Measurements from ENCODE around the gene CADPS2. TPM values are rescaled to one million over a fixed set of nuclear protein-coding genes. Genes with fewer than 3 reads are reported as not detected.

CADPS2 gene
- total and polyA plus RNA-seq, 3 experiments from 2014 or later: not detected

GRCh38 chr7:122869260-122869659, 17.0 kb downstream of the CADPS2 start:
- H3K36me3 Mint-ChIP-seq: no peaks in the 10 kb centered on the region
- CTCF ChIA-PET: no interaction called here

GRCh38 chr7:122867471-122867980, 18.7 kb downstream of the CADPS2 start:
- CTCF ChIA-PET: no interaction called here
- no peak overlapping the region for H3K4me3 Mint-ChIP-seq

More at GRCh38 chr7:122869260-122869659, 17.0 kb downstream of the CADPS2 start:
- H3K4me3 ChIP-seq (ENCODE audit: low read length): no peak overlapping the region
- Mint-ChIP-seq H3K4me3 (no peak overlapping the region), H3K4me1 (no peaks in the 10 kb centered on the region), H3K27ac (no peak overlapping the region), H3K9me3 (peaks cover 16 to 59% (median 28%) of the 10 kb centered on the region in 5 donors), H3K27me3 (peaks cover 0 to 1% of the 10 kb centered on the region in 2 donors)
- H3K4me1 ChIP-seq (ENCODE audit: insufficient read depth, low read length): no peaks in the 10 kb centered on the region
- no peaks in the 10 kb centered on the region for H3K27me3 ChIP-seq (ENCODE audit: insufficient read depth, low read length, poor library complexity, severe bottlenecking)
- no peak for DNase-seq
- H3K36me3 ChIP-seq (ENCODE audit: insufficient read depth, low read length): no peaks in the 10 kb centered on the region
- H3K9me3 ChIP-seq (ENCODE audit: low read length): peaks cover 9% of the 10 kb centered on the region
- POLR2A ChIA-PET: no interaction called here
- no peak overlapping the region for H3K27ac ChIP-seq (ENCODE audit: low read depth, low read length)

GRCh38 chr7:122864838-122865237, 21.4 kb downstream of the CADPS2 start:
- no peak overlapping the region for H3K27ac Mint-ChIP-seq
- ChIA-PET CTCF (no interaction called here), POLR2A (no interaction called here)
- no peaks in the 10 kb centered on the region for H3K27me3 ChIP-seq (ENCODE audit: insufficient read depth, low read length, poor library complexity, severe bottlenecking)
- DNase-seq: no peak
- no peaks in the 10 kb centered on the region for H3K4me1 ChIP-seq (ENCODE audit: insufficient read depth, low read length)
- H3K36me3 ChIP-seq (ENCODE audit: insufficient read depth, low read length): no peaks in the 10 kb centered on the region
- no peak overlapping the region for H3K4me3 Mint-ChIP-seq
- no peak overlapping the region for H3K4me3 ChIP-seq (ENCODE audit: low read length)
- H3K27me3 Mint-ChIP-seq: peaks cover 0 to 1% of the 10 kb centered on the region in 2 donors
- H3K9me3 Mint-ChIP-seq: peaks cover 11 to 39% (median 19%) of the 10 kb centered on the region in 5 donors
- H3K9me3 ChIP-seq (ENCODE audit: low read length): peaks cover 9% of the 10 kb centered on the region
- H3K36me3 Mint-ChIP-seq: no peaks in the 10 kb centered on the region
- no peak overlapping the region for H3K27ac ChIP-seq (ENCODE audit: low read depth, low read length)
- no peaks in the 10 kb centered on the region for H3K4me1 Mint-ChIP-seq

More at GRCh38 chr7:122867471-122867980, 18.7 kb downstream of the CADPS2 start:
- no peak overlapping the region for H3K4me3 ChIP-seq (ENCODE audit: low read length)
- no peaks in the 10 kb centered on the region for H3K27me3 ChIP-seq (ENCODE audit: insufficient read depth, low read length, poor library complexity, severe bottlenecking)
- Mint-ChIP-seq H3K4me1 (no peaks in the 10 kb centered on the region), H3K9me3 (peaks cover 11 to 54% (median 24%) of the 10 kb centered on the region in 5 donors), H3K36me3 (no peaks in the 10 kb centered on the region), H3K27ac (no peak overlapping the region), H3K27me3 (peaks cover 0 to 1% of the 10 kb centered on the region in 2 donors)
- POLR2A ChIA-PET: no interaction called here
- no peak for DNase-seq
- no peaks in the 10 kb centered on the region for H3K4me1 ChIP-seq (ENCODE audit: insufficient read depth, low read length)
- H3K27ac ChIP-seq (ENCODE audit: low read depth, low read length): no peak overlapping the region
- peaks cover 9% of the 10 kb centered on the region for H3K9me3 ChIP-seq (ENCODE audit: low read length)
- H3K36me3 ChIP-seq (ENCODE audit: insufficient read depth, low read length): no peaks in the 10 kb centered on the region

- DNase-seq: no peak
- H3K4me3 ChIP-seq (ENCODE audit: low read length): no peak overlapping the region
- H3K27ac Mint-ChIP-seq: no peak overlapping the region
- H3K9me3 ChIP-seq (ENCODE audit: low read length): peaks cover 9% of the 10 kb centered on the region
- POLR2A ChIA-PET: no interaction called here
- no peaks in the 10 kb centered on the region for H3K27me3 ChIP-seq (ENCODE audit: insufficient read depth, low read length, poor library complexity, severe bottlenecking)
- no peaks in the 10 kb centered on the region for H3K36me3 ChIP-seq (ENCODE audit: insufficient read depth, low read length)
- peaks cover 11 to 31% (median 15%) of the 10 kb centered on the region in 5 donors for H3K9me3 Mint-ChIP-seq
- peaks cover 0 to 1% of the 10 kb centered on the region in 2 donors for H3K27me3 Mint-ChIP-seq
- H3K36me3 Mint-ChIP-seq: no peaks in the 10 kb centered on the region
- no peaks in the 10 kb centered on the region for H3K4me1 Mint-ChIP-seq
- H3K27ac ChIP-seq (ENCODE audit: low read depth, low read length): no peak overlapping the region
- CTCF ChIA-PET: no interaction called here
- no peak overlapping the region for H3K4me3 Mint-ChIP-seq
- no peaks in the 10 kb centered on the region for H3K4me1 ChIP-seq (ENCODE audit: insufficient read depth, low read length)
Observed at GRCh38 chr7:122864016-122864415, 22.2 kb downstream of the CADPS2 start.

- Mint-ChIP-seq H3K9me3 (peaks cover 0 to 15% (median 3%) of the 10 kb centered on the region in 5 donors), H3K27ac (no peak overlapping the region), H3K36me3 (no peaks in the 10 kb centered on the region), H3K4me1 (no peaks in the 10 kb centered on the region), H3K27me3 (no peaks in the 10 kb centered on the region), H3K4me3 (no peak overlapping the region)
- Histone ChIP-seq H3K27ac (ENCODE audit: low read depth, low read length) (no peak overlapping the region), H3K4me1 (ENCODE audit: insufficient read depth, low read length) (no peaks in the 10 kb centered on the region), H3K36me3 (ENCODE audit: insufficient read depth, low read length) (no peaks in the 10 kb centered on the region), H3K4me3 (ENCODE audit: low read length) (no peak overlapping the region), H3K27me3 (ENCODE audit: insufficient read depth, low read length, poor library complexity, severe bottlenecking) (no peaks in the 10 kb centered on the region), H3K9me3 (ENCODE audit: low read length) (no peaks in the 10 kb centered on the region)
- DNase-seq: no peak
- ChIA-PET CTCF (no interaction called here), POLR2A (no interaction called here)
Observed at GRCh38 chr7:122858320-122858719, 27.9 kb downstream of the CADPS2 start.

- H3K36me3 Mint-ChIP-seq: no peaks in the 10 kb centered on the region
- peaks cover 2 to 14% (median 7%) of the 10 kb centered on the region in 5 donors for H3K9me3 Mint-ChIP-seq
- no peaks in the 10 kb centered on the region for H3K27me3 Mint-ChIP-seq
- Histone ChIP-seq H3K4me1 (ENCODE audit: insufficient read depth, low read length) (no peaks in the 10 kb centered on the region), H3K27ac (ENCODE audit: low read depth, low read length) (no peak overlapping the region), H3K9me3 (ENCODE audit: low read length) (no peaks in the 10 kb centered on the region), H3K36me3 (ENCODE audit: insufficient read depth, low read length) (no peaks in the 10 kb centered on the region), H3K27me3 (ENCODE audit: insufficient read depth, low read length, poor library complexity, severe bottlenecking) (no peaks in the 10 kb centered on the region), H3K4me3 (ENCODE audit: low read length) (no peak overlapping the region)
- no peak overlapping the region for H3K4me3 Mint-ChIP-seq
- no peak for DNase-seq
- H3K27ac Mint-ChIP-seq: no peak overlapping the region
- ChIA-PET CTCF (no interaction called here), POLR2A (no interaction called here)
- no peaks in the 10 kb centered on the region for H3K4me1 Mint-ChIP-seq
Observed at GRCh38 chr7:122850528-122850927, 35.7 kb downstream of the CADPS2 start.

GRCh38 chr7:122849957-122850328, 36.3 kb downstream of the CADPS2 start:
- CTCF ChIA-PET: no interaction called here
- Mint-ChIP-seq H3K4me3 (no peak overlapping the region), H3K9me3 (peaks cover 2 to 14% (median 7%) of the 10 kb centered on the region in 5 donors), H3K36me3 (no peaks in the 10 kb centered on the region), H3K4me1 (no peaks in the 10 kb centered on the region), H3K27ac (no peak overlapping the region), H3K27me3 (no peaks in the 10 kb centered on the region)
- no peaks in the 10 kb centered on the region for H3K27me3 ChIP-seq (ENCODE audit: insufficient read depth, low read length, poor library complexity, severe bottlenecking)
- DNase-seq: no peak
- H3K9me3 ChIP-seq (ENCODE audit: low read length): no peaks in the 10 kb centered on the region
- no peak overlapping the region for H3K4me3 ChIP-seq (ENCODE audit: low read length)
- POLR2A ChIA-PET: no interaction called here
- H3K27ac ChIP-seq (ENCODE audit: low read depth, low read length): no peak overlapping the region
- no peaks in the 10 kb centered on the region for H3K36me3 ChIP-seq (ENCODE audit: insufficient read depth, low read length)
- no peaks in the 10 kb centered on the region for H3K4me1 ChIP-seq (ENCODE audit: insufficient read depth, low read length)

GRCh38 chr7:122849322-122849956, 36.8 kb downstream of the CADPS2 start:
- Mint-ChIP-seq H3K36me3 (no peaks in the 10 kb centered on the region), H3K4me1 (no peaks in the 10 kb centered on the region), H3K27ac (no peak overlapping the region), H3K9me3 (peaks cover 2 to 14% (median 7%) of the 10 kb centered on the region in 5 donors), H3K4me3 (no peak overlapping the region), H3K27me3 (no peaks in the 10 kb centered on the region)
- no peaks in the 10 kb centered on the region for H3K4me1 ChIP-seq (ENCODE audit: insufficient read depth, low read length)
- no peaks in the 10 kb centered on the region for H3K36me3 ChIP-seq (ENCODE audit: insufficient read depth, low read length)
- ChIA-PET POLR2A (no interaction called here), CTCF (no interaction called here)
- no peak for DNase-seq
- H3K27ac ChIP-seq (ENCODE audit: low read depth, low read length): no peak overlapping the region
- H3K4me3 ChIP-seq (ENCODE audit: low read length): no peak overlapping the region
- H3K27me3 ChIP-seq (ENCODE audit: insufficient read depth, low read length, poor library complexity, severe bottlenecking): no peaks in the 10 kb centered on the region
- no peaks in the 10 kb centered on the region for H3K9me3 ChIP-seq (ENCODE audit: low read length)
